Left cardiac atrium (tissue), 4 donors: ENCODE data around the gene PTH2R. TPM values are rescaled to one million over a fixed set of nuclear protein-coding genes. Genes with fewer than 3 reads are reported as not detected.
"Not testable (repeated sequence)": the region's sequence is repeated elsewhere in the genome, so short reads cannot be mapped to it uniquely, and the experiment has no call there.

Experiments used
- ATAC-seq, 2 donors: fragments of 200-7000 bp; cut with Tn5 transposase; one replicate each; pipeline ENCODE4 v1.9.1; 2020; ENCODE audit warnings: mild to moderate bottlenecking in 2 of 2, moderate library complexity in 2 of 2
- DNase-seq: peaks from one replicate; pipeline ENCODE4 v3.0.0-alpha.2; 2020
- intact Hi-C, 2 donors: fragments of 100-400 bp; cut with DNase I; formaldehyde crosslinking; loops; one replicate each; pipeline versions ENCODE4 v1.14.1 to v1.15.1; 2022 to 2023
- total RNA-seq, 2 donors: library from RNA; stranded (reverse); fragmentation: NEBNext Ultra II Directional; extraction: Animal tissue kit (Norgen Biotek cat#: 25700); gene quantifications; one replicate each; pipeline ENCODE4 v1.2.1, GENCODE V29; 2021
- donor health status: DM: no; HTN: yes; CAD: no.
- donor health status: DM: no; HTN: yes; CAD: no; lungs with severe emphysema.
- donor health status: DM: yes; HTN: yes; CAD: no.
- donor health status: Dilated cardiomyopathy.

PTH2R gene
- total RNA-seq, 2 donors from 2014 or later: not detected

DNA sequence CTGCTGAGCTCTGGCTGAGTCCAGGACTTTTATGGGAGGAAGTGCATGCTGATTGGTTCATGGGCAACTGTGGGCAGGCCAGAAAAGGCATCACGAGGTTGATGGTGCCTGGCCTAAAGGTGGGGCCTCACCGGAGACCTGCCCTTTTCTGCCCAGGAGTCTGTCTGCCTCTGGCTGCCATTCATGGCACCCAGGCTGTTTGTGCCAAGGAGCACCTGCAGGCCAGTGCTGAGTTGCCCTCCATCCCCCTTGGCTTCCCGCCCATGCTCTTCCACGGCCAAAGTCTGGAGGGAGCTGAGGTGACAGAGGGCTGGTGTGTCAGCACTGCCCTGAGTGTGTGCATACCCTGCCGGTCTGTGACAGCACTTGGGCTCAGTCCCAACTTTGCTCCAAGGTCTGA, 123.2 kb downstream of the PTH2R start:
- intact Hi-C loops: no loop called here
- no peak for ATAC-seq
- no peak for DNase-seq

DNA sequence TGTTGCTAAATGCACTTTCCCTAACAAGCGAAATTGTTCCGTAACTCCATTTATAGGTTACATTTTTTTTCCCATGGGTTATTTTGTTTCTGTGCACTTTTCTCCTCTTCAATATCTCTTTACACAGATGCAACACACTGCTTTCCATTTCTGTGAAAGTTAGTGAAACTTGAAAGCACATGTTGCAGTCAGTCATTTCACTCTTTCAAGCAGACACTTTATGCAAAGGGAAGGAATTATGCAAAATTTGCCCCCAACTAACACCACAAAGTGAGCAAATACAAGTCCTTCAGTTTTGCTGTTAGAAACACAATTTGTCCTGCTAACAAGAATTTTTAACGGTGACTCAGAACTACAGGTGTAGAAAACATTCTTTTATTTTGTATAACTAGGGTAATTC, 124.8 kb downstream of the PTH2R start:
- intact Hi-C loops: no loop called here
- ATAC-seq (no peak), DNase-seq (no peak)

DNA sequence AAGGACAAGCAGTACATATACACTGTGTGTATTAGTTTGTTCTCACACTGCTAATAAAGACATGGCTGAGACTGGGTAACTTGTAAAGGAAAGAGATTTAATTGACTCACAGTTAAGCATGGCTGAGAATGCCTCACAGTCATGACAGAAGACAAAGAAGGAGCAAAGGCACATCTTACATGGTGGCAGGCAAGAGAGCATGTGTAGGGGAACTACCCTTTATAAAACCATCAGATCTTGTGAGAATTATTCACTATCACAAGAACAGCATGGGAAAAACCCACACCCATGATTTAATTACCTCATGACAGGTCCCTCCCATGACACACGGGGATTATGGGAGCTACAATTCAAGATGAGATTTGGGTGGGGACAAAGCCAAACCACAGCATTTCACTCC, 129.0 kb downstream of the PTH2R start:
- intact Hi-C loops, DNase-seq, ATAC-seq: not testable (repeated sequence)

DNA sequence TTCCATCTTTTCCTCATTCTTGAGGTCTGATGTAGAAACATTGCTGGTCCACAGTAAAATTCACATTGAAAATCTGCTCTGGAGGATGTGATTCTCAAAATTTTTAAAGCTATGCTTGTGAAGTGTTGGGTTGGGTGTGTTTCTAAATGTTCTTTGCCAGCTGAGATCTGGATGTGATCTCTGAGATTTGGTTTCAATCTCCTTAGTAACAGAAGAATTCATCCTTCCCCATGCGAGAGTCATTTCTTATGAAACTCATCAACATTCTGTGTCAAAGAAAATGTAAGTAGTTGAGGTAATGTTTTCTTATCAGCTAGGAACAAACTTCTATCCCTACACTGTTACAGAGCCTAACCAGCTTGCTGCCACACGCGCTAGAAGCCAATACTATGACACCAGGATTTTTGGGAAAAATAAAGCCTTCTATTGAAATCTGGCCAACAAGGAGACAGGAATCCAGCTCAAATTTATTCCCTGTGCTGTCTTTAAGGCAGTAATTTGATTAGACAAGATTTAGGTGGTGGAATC, 134.9 kb downstream of the PTH2R start:
- intact Hi-C loops: no loop called here
- DNase-seq (no peak), ATAC-seq (no peak)

DNA sequence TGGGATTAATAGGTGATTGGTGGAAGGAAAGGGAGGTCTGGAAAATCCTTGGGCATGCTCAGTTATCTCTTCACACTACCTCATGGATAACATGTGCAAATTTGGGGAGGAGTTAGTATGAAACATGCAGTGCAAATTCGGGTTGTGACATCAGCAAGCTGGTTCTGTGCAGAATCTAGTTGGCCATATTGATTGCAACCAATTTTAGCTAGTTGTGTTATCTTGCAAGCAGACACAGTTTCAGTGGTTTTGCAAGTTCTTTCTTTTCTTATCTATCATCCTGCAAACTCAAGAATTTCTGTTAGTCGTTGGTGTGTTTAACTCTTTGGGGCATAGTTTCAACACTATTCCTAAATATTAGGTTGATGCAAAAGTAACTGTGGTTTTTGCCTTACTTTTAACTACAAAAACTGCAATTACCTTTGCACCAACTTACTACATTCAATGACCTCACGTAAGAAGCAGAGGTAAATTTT, 135.4 kb downstream of the PTH2R start:
- DNase-seq (no peak), ATAC-seq (no peak)
- intact Hi-C loops: no loop called here

DNA sequence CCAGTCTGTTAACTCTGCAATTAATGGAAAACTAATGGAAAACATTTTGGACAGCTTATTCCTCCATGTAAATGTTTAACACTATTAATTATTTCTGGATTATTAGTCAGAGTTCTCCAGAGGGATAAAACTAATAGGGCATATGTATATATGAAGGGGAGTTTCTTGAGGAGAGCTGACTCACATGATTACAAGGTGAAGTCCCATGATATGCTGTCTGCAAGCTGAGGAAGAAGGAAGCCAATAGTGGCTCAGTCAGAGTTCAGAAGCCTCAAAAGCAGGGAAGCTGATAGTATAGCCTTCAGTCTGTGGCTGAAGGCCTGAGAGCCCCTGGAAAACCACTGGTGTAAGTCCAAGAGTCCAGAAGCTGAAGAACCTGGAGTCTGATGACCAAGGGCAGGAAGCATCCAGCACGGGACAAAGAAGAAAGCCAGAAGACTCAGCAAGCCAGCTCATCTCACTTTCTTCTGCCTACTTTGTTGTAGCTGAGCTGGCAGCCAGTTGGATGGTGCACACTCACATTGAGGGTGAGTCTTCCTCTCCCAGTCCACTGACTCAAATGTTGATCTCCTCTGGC, 136.0 kb downstream of the PTH2R start:
- ATAC-seq (no peak), DNase-seq (no peak)
- intact Hi-C loops: no loop called here

Other genes with a start within 250 kb of the PTH2R start
- gene CRYGA, start 243.2 kb upstream of the PTH2R start, total RNA-seq: not detected
- gene C2orf80, start 216.8 kb upstream of the PTH2R start, total RNA-seq: not detected
- 10 to 100 TPM; 36.5 to 79.9 TPM for gene IDH1, start 151.7 kb upstream of the PTH2R start, total RNA-seq
- gene PIKFYVE, start 140.5 kb upstream of the PTH2R start, total RNA-seq: 10 to 100 TPM; 17.2 to 18.6 TPM